ENCODE results near the gene THAP6. TPM values are rescaled to one million over a fixed set of nuclear protein-coding genes. Genes with fewer than 3 reads are reported as not detected.

THAP6 gene
- 34.5 and 38.3 TPM in 2 replicates for total RNA-seq
- 25.5 TPM for total RNA-seq (2013)
- 8.9 and 11.1 TPM in 2 replicates for polyA plus RNA-seq
- polyA minus RNA-seq: 16.3 and 16.8 TPM in 2 replicates

GRCh38 chr4:75514131-75514948 lies at the start of gene THAP6, which contains the start of gene RCHY1:
Gene THAP6, plus strand, starts transcription at chr4:75514473. Its CDS starts 980 bp downstream, at chr4:75515453.
Gene RCHY1, minus strand, starts transcription at chr4:75514403. Its CDS starts 117 bp downstream, at chr4:75514286.
- Histone ChIP-seq H4K20me1 (ENCODE audit: control insufficient read depth, insufficient read depth, low read length, poor library complexity, severe bottlenecking) (no peaks in the 10 kb centered on the region), H3K4me1 (ENCODE audit: control insufficient read depth in 2 of 2, insufficient read depth in 2 of 2, low read length in 2 of 2) (peaks cover 29 to 32% of the 10 kb centered on the region in 2 donors), H3K79me2 (ENCODE audit: control insufficient read depth, insufficient read depth, low read length) (peaks cover 76% of the 10 kb centered on the region), H3K9me3 (ENCODE audit: control extremely low read depth in 1 of 3, control insufficient read depth in 2 of 3, insufficient read depth in 1 of 3, low read length in 2 of 3) (no peaks in the 10 kb centered on the region), H3K4me2 (replicated peaks; ENCODE audit: low read depth, low read length, poor library complexity, severe bottlenecking) (peak within 1 kb of the TSS; percentile 88), H2AFZ (ENCODE audit: insufficient read depth, low read depth, low read length, poor library complexity, severe bottlenecking) (peak within 1 kb of the TSS; percentile 87), H3K27me3 (replicated peaks in 1 of 4; ENCODE audit: control extremely low read depth in 1 of 4, control insufficient read depth in 3 of 4, insufficient read depth in 4 of 4, low read length in 3 of 4) (no peaks in the 10 kb centered on the region), H3K36me3 (replicated peaks in 1 of 2; ENCODE audit: control extremely low read depth in 1 of 2, control insufficient read depth in 1 of 2, extremely low read depth in 1 of 2, insufficient read depth in 2 of 2, low read length in 1 of 2) (peaks cover 4 to 19% of the 10 kb centered on the region in 2 experiments), H3K4me3 (ENCODE audit: control extremely low read depth in 1 of 5, extremely low read depth in 1 of 5, insufficient read depth in 1 of 5, low read depth in 2 of 5, low read length in 4 of 5) (peak within 1 kb of the TSS; percentile 76 to 94 (median 85)), H3K27ac (ENCODE audit: low read length in 2 of 2) (peak within 1 kb of the TSS; percentile 93 to 96), H3K9ac (ENCODE audit: low read length) (peak within 1 kb of the TSS; percentile 92)
- ChIA-PET CTCF (interaction anchor here (0.6 to 1.8 kb wide), 7 partner anchors 9 to 640 kb away, joined by 3 to 10 read pairs (median 4); partner anchors contain the start of genes PARM1 and USO1), POLR2A (interaction anchor here (1.0 to 1.6 kb wide), 3 partner anchors 141 to 210 kb away, joined by 3 to 6 read pairs (median 3); partner anchors contain the start of gene USO1)
- peak; percentile 7 for TF ChIP-seq CTCF (IDR thresholded peaks at IDR 0.05)
- no peak for TF ChIP-seq EZH2 (IDR thresholded peaks at IDR 0.05; ENCODE audit: borderline replicate concordance, insufficient read depth, low read depth, low read length, poor library complexity, severe bottlenecking)
- H3K4me3 Mint-ChIP-seq: no peak within 1 kb of the TSS
- intact Hi-C loops (cut with micrococcal nuclease): loop anchor here (1.0 to 5.0 kb wide), 7 partner anchors 116 to 1563 kb away; partner anchors contain the start of genes CCNI, CDKL2, G3BP2 and MTHFD2L
- peak; percentile 96 for DNase-seq
- WGBS (ENCODE audit: insufficient coverage): 0% methylated on average over 59 of the region's 61 CpGs
- H3K27ac Mint-ChIP-seq: peak within 1 kb of the TSS; percentile 97
- H3K9me3 Mint-ChIP-seq (ENCODE audit: insufficient read depth): no peaks in the 10 kb centered on the region
- H3K4me1 Mint-ChIP-seq: peaks cover 36% of the 10 kb centered on the region
- no peaks in the 10 kb centered on the region for H3K27me3 Mint-ChIP-seq
- peak; percentile 87 for ATAC-seq (ENCODE audit: low read depth)
